ENCODE results near the gene RCE1.

DNA sequence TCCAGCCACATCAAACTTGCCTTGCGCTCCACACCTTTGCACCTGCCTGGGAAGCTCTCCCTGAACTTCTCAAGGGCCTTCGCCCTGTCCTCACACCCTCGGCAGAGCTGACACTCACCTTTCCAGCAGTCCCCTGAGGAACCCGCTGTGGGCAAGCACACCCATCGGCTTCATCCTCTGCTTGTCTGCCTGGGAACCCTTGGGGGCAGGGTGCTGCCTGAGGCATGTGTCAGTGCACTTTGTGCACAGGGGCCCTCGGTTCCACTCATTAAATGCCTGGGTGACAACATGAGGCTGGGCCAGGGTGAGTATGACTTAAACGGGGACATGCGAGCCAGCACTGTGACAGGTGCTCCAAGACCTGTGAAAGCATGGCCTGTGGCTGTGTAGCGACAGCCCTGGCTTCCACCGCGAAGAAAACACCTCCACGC lies 11.0 kb downstream of the RCE1 start:
- TF ChIP-seq, protein P1, sequence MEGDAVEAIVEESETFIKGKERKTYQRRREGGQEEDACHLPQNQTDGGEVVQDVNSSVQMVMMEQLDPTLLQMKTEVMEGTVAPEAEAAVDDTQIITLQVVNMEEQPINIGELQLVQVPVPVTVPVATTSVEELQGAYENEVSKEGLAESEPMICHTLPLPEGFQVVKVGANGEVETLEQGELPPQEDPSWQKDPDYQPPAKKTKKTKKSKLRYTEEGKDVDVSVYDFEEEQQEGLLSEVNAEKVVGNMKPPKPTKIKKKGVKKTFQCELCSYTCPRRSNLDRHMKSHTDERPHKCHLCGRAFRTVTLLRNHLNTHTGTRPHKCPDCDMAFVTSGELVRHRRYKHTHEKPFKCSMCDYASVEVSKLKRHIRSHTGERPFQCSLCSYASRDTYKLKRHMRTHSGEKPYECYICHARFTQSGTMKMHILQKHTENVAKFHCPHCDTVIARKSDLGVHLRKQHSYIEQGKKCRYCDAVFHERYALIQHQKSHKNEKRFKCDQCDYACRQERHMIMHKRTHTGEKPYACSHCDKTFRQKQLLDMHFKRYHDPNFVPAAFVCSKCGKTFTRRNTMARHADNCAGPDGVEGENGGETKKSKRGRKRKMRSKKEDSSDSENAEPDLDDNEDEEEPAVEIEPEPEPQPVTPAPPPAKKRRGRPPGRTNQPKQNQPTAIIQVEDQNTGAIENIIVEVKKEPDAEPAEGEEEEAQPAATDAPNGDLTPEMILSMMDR (IDR thresholded peaks at IDR 0.05) = no peak
- TF ChIP-seq POLR2AphosphoS5 (IDR thresholded peaks at IDR 0.05; ENCODE audit: low read depth, low read length) (no peak), TCF7L2 (IDR thresholded peaks at IDR 0.05; ENCODE audit: low read depth, low read length) (no peak), SIN3A (IDR thresholded peaks at IDR 0.05; ENCODE audit: borderline replicate concordance, insufficient read depth, low read depth, low read length) (no peak)
- TF ChIP-seq, protein P2, sequence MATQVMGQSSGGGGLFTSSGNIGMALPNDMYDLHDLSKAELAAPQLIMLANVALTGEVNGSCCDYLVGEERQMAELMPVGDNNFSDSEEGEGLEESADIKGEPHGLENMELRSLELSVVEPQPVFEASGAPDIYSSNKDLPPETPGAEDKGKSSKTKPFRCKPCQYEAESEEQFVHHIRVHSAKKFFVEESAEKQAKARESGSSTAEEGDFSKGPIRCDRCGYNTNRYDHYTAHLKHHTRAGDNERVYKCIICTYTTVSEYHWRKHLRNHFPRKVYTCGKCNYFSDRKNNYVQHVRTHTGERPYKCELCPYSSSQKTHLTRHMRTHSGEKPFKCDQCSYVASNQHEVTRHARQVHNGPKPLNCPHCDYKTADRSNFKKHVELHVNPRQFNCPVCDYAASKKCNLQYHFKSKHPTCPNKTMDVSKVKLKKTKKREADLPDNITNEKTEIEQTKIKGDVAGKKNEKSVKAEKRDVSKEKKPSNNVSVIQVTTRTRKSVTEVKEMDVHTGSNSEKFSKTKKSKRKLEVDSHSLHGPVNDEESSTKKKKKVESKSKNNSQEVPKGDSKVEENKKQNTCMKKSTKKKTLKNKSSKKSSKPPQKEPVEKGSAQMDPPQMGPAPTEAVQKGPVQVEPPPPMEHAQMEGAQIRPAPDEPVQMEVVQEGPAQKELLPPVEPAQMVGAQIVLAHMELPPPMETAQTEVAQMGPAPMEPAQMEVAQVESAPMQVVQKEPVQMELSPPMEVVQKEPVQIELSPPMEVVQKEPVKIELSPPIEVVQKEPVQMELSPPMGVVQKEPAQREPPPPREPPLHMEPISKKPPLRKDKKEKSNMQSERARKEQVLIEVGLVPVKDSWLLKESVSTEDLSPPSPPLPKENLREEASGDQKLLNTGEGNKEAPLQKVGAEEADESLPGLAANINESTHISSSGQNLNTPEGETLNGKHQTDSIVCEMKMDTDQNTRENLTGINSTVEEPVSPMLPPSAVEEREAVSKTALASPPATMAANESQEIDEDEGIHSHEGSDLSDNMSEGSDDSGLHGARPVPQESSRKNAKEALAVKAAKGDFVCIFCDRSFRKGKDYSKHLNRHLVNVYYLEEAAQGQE (IDR thresholded peaks at IDR 0.05; ENCODE audit: insufficient read depth in 1 of 2, low read depth in 2 of 2, low read length in 1 of 2) = no peak

All from Panc1 (cell line).